ENCODE data around the gene NCAN. TPM values are rescaled to one million over a fixed set of nuclear protein-coding genes. Genes with fewer than 3 reads are reported as not detected.

NCAN gene
- total and polyA plus RNA-seq, 2 of the 13 experiments (the other 11 are each of a cell fraction or from before 2014, with no cell fraction given), result not detected

DNA sequence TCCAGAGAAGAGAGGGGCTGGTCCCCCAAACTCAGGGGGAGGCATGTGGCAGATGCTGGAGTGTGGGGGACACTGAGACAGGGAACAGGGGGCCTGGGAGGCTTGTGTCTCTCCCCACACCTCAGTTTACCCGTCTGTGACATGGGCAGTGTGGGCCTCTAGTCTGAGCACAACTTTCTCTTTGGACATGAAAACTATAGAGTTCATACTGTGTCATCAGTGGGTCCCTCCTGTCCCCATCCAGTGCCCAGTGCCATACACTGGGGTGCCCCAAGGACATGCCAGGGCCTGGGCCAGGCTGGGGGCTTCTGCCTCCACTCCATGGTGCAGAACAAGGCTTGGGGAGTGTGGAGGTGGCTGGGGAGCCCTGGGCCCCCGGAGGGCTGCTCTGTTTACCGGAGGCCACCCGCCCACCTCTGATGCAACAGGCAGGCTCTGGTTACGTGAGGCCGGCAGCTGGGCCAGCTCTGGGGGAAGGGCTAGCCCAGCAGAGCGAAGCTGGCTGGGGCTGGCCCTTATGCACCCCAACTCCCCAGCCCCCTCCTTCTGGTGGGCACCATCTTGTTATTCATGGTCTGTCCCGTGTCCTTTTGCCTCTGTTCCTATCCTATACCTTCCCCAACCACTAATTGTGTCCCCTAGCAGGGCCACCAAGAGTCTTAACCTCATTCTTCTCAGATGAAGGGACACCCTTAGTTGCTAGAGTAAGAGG is 39.8 kb upstream of the NCAN start (continued):
- TF ChIP-seq, protein P1, sequence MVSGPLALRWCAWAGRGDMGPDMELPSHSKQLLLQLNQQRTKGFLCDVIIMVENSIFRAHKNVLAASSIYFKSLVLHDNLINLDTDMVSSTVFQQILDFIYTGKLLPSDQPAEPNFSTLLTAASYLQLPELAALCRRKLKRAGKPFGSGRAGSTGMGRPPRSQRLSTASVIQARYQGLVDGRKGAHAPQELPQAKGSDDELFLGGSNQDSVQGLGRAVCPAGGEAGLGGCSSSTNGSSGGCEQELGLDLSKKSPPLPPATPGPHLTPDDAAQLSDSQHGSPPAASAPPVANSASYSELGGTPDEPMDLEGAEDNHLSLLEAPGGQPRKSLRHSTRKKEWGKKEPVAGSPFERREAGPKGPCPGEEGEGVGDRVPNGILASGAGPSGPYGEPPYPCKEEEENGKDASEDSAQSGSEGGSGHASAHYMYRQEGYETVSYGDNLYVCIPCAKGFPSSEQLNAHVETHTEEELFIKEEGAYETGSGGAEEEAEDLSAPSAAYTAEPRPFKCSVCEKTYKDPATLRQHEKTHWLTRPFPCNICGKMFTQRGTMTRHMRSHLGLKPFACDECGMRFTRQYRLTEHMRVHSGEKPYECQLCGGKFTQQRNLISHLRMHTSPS (CRISPR knock-in tag; IDR thresholded peaks at IDR 0.05; ENCODE audit: low read depth), result no peak; the same call in 1 of the 2 replicates
- no peak for TF ChIP-seq TOPORS (CRISPR knock-in tag; IDR thresholded peaks at IDR 0.05)
- TF ChIP-seq, protein P2, sequence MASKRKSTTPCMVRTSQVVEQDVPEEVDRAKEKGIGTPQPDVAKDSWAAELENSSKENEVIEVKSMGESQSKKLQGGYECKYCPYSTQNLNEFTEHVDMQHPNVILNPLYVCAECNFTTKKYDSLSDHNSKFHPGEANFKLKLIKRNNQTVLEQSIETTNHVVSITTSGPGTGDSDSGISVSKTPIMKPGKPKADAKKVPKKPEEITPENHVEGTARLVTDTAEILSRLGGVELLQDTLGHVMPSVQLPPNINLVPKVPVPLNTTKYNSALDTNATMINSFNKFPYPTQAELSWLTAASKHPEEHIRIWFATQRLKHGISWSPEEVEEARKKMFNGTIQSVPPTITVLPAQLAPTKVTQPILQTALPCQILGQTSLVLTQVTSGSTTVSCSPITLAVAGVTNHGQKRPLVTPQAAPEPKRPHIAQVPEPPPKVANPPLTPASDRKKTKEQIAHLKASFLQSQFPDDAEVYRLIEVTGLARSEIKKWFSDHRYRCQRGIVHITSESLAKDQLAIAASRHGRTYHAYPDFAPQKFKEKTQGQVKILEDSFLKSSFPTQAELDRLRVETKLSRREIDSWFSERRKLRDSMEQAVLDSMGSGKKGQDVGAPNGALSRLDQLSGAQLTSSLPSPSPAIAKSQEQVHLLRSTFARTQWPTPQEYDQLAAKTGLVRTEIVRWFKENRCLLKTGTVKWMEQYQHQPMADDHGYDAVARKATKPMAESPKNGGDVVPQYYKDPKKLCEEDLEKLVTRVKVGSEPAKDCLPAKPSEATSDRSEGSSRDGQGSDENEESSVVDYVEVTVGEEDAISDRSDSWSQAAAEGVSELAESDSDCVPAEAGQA (IDR thresholded peaks at IDR 0.05; ENCODE audit: low read depth), result no peak
- TF ChIP-seq, protein P2 (CRISPR knock-in tag; IDR thresholded peaks at IDR 0.05; ENCODE audit: borderline replicate concordance), result no peak
- TF ChIP-seq HDAC6 (IDR thresholded peaks at IDR 0.05; ENCODE audit: low read depth, low read length), result no peak
- TF ChIP-seq ZNF34 (CRISPR knock-in tag; IDR thresholded peaks at IDR 0.05; ENCODE audit: borderline replicate concordance), result no peak
- no peak for TF ChIP-seq ZNF230 (CRISPR knock-in tag; IDR thresholded peaks at IDR 0.05)
- 0 out of 2 replicates have a peak, but pooled peaks have one; percentile 42 for TF ChIP-seq YEATS4 (CRISPR knock-in tag; IDR thresholded peaks at IDR 0.05; ENCODE audit: borderline replicate concordance)
- no peak for TF ChIP-seq ATM (IDR thresholded peaks at IDR 0.05; ENCODE audit: borderline replicate concordance)
- peak; percentile 74 for TF ChIP-seq ETV5 (CRISPR knock-in tag; IDR thresholded peaks at IDR 0.05; ENCODE audit: borderline replicate concordance)
- TF ChIP-seq, protein P3, sequence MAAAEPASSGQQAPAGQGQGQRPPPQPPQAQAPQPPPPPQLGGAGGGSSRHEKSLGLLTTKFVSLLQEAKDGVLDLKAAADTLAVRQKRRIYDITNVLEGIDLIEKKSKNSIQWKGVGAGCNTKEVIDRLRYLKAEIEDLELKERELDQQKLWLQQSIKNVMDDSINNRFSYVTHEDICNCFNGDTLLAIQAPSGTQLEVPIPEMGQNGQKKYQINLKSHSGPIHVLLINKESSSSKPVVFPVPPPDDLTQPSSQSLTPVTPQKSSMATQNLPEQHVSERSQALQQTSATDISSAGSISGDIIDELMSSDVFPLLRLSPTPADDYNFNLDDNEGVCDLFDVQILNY (CRISPR knock-in tag; conservative IDR thresholded peaks at IDR 0.05), result no peak
- TF ChIP-seq, protein P4, sequence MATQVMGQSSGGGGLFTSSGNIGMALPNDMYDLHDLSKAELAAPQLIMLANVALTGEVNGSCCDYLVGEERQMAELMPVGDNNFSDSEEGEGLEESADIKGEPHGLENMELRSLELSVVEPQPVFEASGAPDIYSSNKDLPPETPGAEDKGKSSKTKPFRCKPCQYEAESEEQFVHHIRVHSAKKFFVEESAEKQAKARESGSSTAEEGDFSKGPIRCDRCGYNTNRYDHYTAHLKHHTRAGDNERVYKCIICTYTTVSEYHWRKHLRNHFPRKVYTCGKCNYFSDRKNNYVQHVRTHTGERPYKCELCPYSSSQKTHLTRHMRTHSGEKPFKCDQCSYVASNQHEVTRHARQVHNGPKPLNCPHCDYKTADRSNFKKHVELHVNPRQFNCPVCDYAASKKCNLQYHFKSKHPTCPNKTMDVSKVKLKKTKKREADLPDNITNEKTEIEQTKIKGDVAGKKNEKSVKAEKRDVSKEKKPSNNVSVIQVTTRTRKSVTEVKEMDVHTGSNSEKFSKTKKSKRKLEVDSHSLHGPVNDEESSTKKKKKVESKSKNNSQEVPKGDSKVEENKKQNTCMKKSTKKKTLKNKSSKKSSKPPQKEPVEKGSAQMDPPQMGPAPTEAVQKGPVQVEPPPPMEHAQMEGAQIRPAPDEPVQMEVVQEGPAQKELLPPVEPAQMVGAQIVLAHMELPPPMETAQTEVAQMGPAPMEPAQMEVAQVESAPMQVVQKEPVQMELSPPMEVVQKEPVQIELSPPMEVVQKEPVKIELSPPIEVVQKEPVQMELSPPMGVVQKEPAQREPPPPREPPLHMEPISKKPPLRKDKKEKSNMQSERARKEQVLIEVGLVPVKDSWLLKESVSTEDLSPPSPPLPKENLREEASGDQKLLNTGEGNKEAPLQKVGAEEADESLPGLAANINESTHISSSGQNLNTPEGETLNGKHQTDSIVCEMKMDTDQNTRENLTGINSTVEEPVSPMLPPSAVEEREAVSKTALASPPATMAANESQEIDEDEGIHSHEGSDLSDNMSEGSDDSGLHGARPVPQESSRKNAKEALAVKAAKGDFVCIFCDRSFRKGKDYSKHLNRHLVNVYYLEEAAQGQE (IDR thresholded peaks at IDR 0.05; ENCODE audit: borderline replicate concordance in 1 of 2, low read depth in 1 of 2, low read length in 2 of 2), result no peak
- TF ChIP-seq ZNF644 (CRISPR knock-in tag; IDR thresholded peaks at IDR 0.05; ENCODE audit: low read depth), result no peak
- peak; percentile 72 for TF ChIP-seq THAP11 (CRISPR knock-in tag; IDR thresholded peaks at IDR 0.05)
- 0 out of 2 replicates have a peak, but pooled peaks have one; percentile 78 for TF ChIP-seq ZNF550 (CRISPR knock-in tag; IDR thresholded peaks at IDR 0.05; ENCODE audit: borderline replicate concordance)
- no peak for TF ChIP-seq IKZF4 (CRISPR knock-in tag; IDR thresholded peaks at IDR 0.05; ENCODE audit: borderline replicate concordance, low read depth, not compliant biosample characterization)

Data from HepG2 (cell line).